ENCODE data around the gene PTMS.

PTMS gene

DNA sequence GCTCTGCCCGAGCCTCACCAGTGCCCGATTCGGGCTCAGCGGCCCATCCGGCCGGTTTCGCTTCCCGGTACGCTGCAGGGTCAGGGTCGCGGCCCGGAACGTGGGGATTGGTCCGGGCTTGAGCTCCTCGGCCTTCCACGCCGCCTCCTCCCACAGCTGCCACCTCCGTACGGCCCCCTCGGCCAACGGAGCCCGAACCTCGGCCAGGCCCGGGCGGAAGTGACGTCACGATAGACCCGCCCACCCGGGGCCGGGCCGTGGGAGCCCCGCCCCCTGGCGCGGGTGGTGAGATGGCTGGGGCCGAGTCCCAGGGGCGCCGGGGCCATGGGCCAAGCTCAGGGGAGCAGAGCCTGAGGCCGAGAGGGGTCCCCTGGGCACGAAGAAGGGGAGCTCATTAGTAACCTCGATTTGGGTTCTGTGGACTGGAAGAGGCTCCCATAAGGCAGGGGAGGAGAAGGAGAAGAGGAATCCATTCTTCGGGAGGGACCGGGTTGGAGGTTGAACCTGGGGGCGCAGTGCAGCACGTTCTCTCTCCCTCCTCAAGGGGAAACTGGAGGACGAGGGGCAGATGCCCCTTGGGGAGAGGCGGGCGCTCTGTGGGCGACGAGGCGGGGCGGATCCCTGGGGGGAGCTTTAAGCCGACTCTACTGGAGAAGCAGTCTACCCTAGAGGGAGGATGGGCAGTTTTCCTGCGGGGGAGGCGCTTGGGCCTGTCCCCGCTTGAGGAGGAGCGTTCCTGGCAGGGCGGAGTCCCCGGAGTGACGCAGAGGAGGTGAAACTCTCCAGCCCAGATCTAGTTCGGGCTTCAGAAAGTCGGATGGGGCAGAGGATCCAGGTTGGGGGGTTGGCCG, 13.0 kb upstream of the PTMS start, which contains the start of gene MLF2:
MLF2 (minus strand) TSS at position 221 of the 851 bp plus-strand sequence. CDS start 807 bp downstream, outside the sequence.
- Histone ChIP-seq H3K27ac (ENCODE audit: extremely low read depth, low read depth, low read length) (peak within 1 kb of the TSS; percentile 93), H3K4me1 (ENCODE audit: control insufficient read depth, insufficient read depth, low read length) (0 out of 2 replicates have a peak, but pooled peaks cover 2% of the 10 kb centered on the region), H3K4me3 (ENCODE audit: low read depth, low read length) (peak within 1 kb of the TSS; percentile 99), H3K36me3 (ENCODE audit: control insufficient read depth in 2 of 2, insufficient read depth in 1 of 2, low read length in 2 of 2) (peaks cover 23 to 40% of the 10 kb centered on the region in 2 experiments), H3K9me3 (ENCODE audit: control insufficient read depth, insufficient read depth, low read depth, low read length) (no peaks in the 10 kb centered on the region)
- POLR2A ChIA-PET, result interaction anchor here (0.6 to 4.2 kb wide), 31 partner anchors 9 to 282 kb away, joined by 3 to 79 read pairs (median 7); partner anchors contain the start of genes C12orf57, CD4, CDCA3 and COPS7A
- CTCF ChIA-PET, result interaction anchor here (0.6 to 5.6 kb wide), 45 partner anchors 9 to 253 kb away, joined by 3 to 140 read pairs (median 4); partner anchors contain the start of genes CDCA3, COPS7A, GPR162 and PTMS
- peak; percentile 39; the same call in 1 of the 2 replicates for TF ChIP-seq ZBTB49 (tag by site-specific recombination; IDR thresholded peaks at IDR 0.05; ENCODE audit: low read depth)
- TF ChIP-seq, protein P1, sequence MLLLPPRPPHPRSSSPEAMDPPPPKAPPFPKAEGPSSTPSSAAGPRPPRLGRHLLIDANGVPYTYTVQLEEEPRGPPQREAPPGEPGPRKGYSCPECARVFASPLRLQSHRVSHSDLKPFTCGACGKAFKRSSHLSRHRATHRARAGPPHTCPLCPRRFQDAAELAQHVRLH (tag by site-specific recombination; IDR thresholded peaks at IDR 0.05), result peak; percentile 13
- TF ChIP-seq ZNF24 (tag by site-specific recombination; IDR thresholded peaks at IDR 0.05), result peak; percentile 91
- TF ChIP-seq SCRT2 (tag by site-specific recombination; IDR thresholded peaks at IDR 0.05), result 0 out of 2 replicates have a peak, but pooled peaks have one; percentile 28
- peak; percentile 75; the same call in 1 of the 2 replicates for TF ChIP-seq ZBTB7A (tag by site-specific recombination; IDR thresholded peaks at IDR 0.05; ENCODE audit: low read depth)
- peak; percentile 77 for TF ChIP-seq SP2 (tag by site-specific recombination; IDR thresholded peaks at IDR 0.05)
- peak; percentile 20; the same call in 1 of the 2 replicates for TF ChIP-seq ZFP69B (tag by site-specific recombination; IDR thresholded peaks at IDR 0.05)
- TF ChIP-seq ZNF629 (tag by site-specific recombination; IDR thresholded peaks at IDR 0.05), result peak; percentile 87
- TF ChIP-seq, protein P2, sequence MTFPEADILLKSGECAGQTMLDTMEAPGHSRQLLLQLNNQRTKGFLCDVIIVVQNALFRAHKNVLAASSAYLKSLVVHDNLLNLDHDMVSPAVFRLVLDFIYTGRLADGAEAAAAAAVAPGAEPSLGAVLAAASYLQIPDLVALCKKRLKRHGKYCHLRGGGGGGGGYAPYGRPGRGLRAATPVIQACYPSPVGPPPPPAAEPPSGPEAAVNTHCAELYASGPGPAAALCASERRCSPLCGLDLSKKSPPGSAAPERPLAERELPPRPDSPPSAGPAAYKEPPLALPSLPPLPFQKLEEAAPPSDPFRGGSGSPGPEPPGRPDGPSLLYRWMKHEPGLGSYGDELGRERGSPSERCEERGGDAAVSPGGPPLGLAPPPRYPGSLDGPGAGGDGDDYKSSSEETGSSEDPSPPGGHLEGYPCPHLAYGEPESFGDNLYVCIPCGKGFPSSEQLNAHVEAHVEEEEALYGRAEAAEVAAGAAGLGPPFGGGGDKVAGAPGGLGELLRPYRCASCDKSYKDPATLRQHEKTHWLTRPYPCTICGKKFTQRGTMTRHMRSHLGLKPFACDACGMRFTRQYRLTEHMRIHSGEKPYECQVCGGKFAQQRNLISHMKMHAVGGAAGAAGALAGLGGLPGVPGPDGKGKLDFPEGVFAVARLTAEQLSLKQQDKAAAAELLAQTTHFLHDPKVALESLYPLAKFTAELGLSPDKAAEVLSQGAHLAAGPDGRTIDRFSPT (tag by site-specific recombination; IDR thresholded peaks at IDR 0.05), result peak; percentile 92
- TF ChIP-seq ZNF18 (tag by site-specific recombination; IDR thresholded peaks at IDR 0.05), result peak; percentile 8; the same call in 1 of the 2 replicates
- no peak for TF ChIP-seq ZNF354C (tag by site-specific recombination; IDR thresholded peaks at IDR 0.05; ENCODE audit: borderline replicate concordance, low read depth)
- peak; percentile 77 for TF ChIP-seq WT1 (tag by site-specific recombination; IDR thresholded peaks at IDR 0.05)
- TF ChIP-seq SCRT1 (tag by site-specific recombination; IDR thresholded peaks at IDR 0.05; ENCODE audit: borderline replicate concordance), result no peak
- TF ChIP-seq ZNF10 (tag by site-specific recombination; IDR thresholded peaks at IDR 0.05), result peak; percentile 6; the same call in 1 of the 2 replicates
- TF ChIP-seq ZNF600 (tag by site-specific recombination; IDR thresholded peaks at IDR 0.05), result peak; percentile 58
- no peak for TF ChIP-seq ZSCAN4 (tag by site-specific recombination; IDR thresholded peaks at IDR 0.05)
- peak; percentile 27; the same call in 1 of the 2 replicates for TF ChIP-seq ZSCAN23 (tag by site-specific recombination; IDR thresholded peaks at IDR 0.05)
- peak; percentile 74; the same call in 1 of the 2 replicates for TF ChIP-seq ZNF610 (tag by site-specific recombination; IDR thresholded peaks at IDR 0.05; ENCODE audit: borderline replicate concordance)
- peak; percentile 99 for TF ChIP-seq ZNF423 (tag by site-specific recombination; IDR thresholded peaks at IDR 0.05)
- TF ChIP-seq ZNF426 (tag by site-specific recombination; IDR thresholded peaks at IDR 0.05), result no peak
- 0 out of 2 replicates have a peak, but pooled peaks have one; percentile 15 for TF ChIP-seq ZBTB1 (tag by site-specific recombination; IDR thresholded peaks at IDR 0.05)
- no peak for TF ChIP-seq ZNF830 (tag by site-specific recombination; IDR thresholded peaks at IDR 0.05; ENCODE audit: low read depth)
- TF ChIP-seq PRDM4 (tag by site-specific recombination; IDR thresholded peaks at IDR 0.05), result peak; percentile 72
- TF ChIP-seq KLF16 (tag by site-specific recombination; IDR thresholded peaks at IDR 0.05), result peak; percentile 67
- no peak for TF ChIP-seq ZNF112 (tag by site-specific recombination; IDR thresholded peaks at IDR 0.05)
- TF ChIP-seq ZNF514 (tag by site-specific recombination; IDR thresholded peaks at IDR 0.05), result no peak
